HG03108 (cell line): ENCODE results near the gene E2F2.
"Not testable (repeated sequence)": the region's sequence is repeated elsewhere in the genome, so short reads cannot be mapped to it uniquely, and the experiment has no call there.

Source experiments
- ATAC-seq: cut with Tn5 transposase; IDR thresholded peaks from one replicate; pipeline ENCODE4 v1.9.1; 2021; ENCODE audit warnings: moderate library complexity; ENCODE audit not compliant: unreplicated experiment

E2F2 gene

GRCh38 chr1:23525558-23526250 is 5.3 kb downstream of the E2F2 start:
- ATAC-seq, result no peak

GRCh38 chr1:23524716-23525401 is 6.2 kb downstream of the E2F2 start:
- no peak for ATAC-seq

- no peak for ATAC-seq
These were observed 6.9 kb downstream of the E2F2 start for GRCh38 chr1:23524163-23524562.

- no peak for ATAC-seq
These were observed 8.6 kb downstream of the E2F2 start for GRCh38 chr1:23522244-23522982.

GRCh38 chr1:23521588-23521987 is 9.4 kb downstream of the E2F2 start:
- ATAC-seq, result no peak

GRCh38 chr1:23517581-23517980 is 13.5 kb downstream of the E2F2 start:
- no peak for ATAC-seq

GRCh38 chr1:23515905-23516304 is 15.1 kb downstream of the E2F2 start:
- ATAC-seq, result no peak

GRCh38 chr1:23514111-23514679 is 16.8 kb downstream of the E2F2 start:
- no peak for ATAC-seq

- no peak for ATAC-seq
These were observed 21.1 kb downstream of the E2F2 start for GRCh38 chr1:23509896-23510295.

- ATAC-seq, result no peak
These were observed 24.5 kb downstream of the E2F2 start for GRCh38 chr1:23506376-23507107.

GRCh38 chr1:23505851-23506250 is 25.2 kb downstream of the E2F2 start:
- no peak for ATAC-seq

GRCh38 chr1:23504156-23504555 is 26.9 kb downstream of the E2F2 start:
- ATAC-seq, result not testable (repeated sequence)

GRCh38 chr1:23502951-23503350 is 28.1 kb downstream of the E2F2 start:
- no peak for ATAC-seq

GRCh38 chr1:23500466-23500865 is 30.6 kb downstream of the E2F2 start:
- no peak for ATAC-seq

GRCh38 chr1:23497777-23498439 is 33.1 kb downstream of the E2F2 start:
- ATAC-seq, result no peak

GRCh38 chr1:23496490-23497181 is 34.4 kb downstream of the E2F2 start:
- no peak for ATAC-seq

GRCh38 chr1:23494836-23495235 is 36.2 kb downstream of the E2F2 start:
- not testable (repeated sequence) for ATAC-seq

GRCh38 chr1:23492776-23493175 is 38.3 kb downstream of the E2F2 start:
- ATAC-seq, result not testable (repeated sequence)

GRCh38 chr1:23492132-23492720 is 38.8 kb downstream of the E2F2 start:
- ATAC-seq, result no peak
